ENCODE measurements around the gene NFILZ.

GRCh38 chr19:8615813-8616596 lies 14.4 kb upstream of the NFILZ start:
- TF ChIP-seq CTCF (IDR thresholded peaks at IDR 0.05; ENCODE audit: insufficient read depth, low read length, poor library complexity, severe bottlenecking) (peak; percentile 84), EZH2phosphoT487 (conservative IDR thresholded peaks at IDR 0.05; ENCODE audit: low read length) (no peak)

Measured in SU-DHL-6 (cell line).